ENCODE data around the gene ABHD5. TPM values are rescaled to one million over a fixed set of nuclear protein-coding genes. Genes with fewer than 3 reads are reported as not detected.
A peak's percentile ranks its signal among the peaks of the same experiment; 100 is the strongest.

ABHD5 gene
- total and polyA plus RNA-seq, 2 of the 13 experiments (the other 11 are each of a cell fraction or from before 2014, with no cell fraction given) = 4.5 to 13.3 TPM

DNA sequence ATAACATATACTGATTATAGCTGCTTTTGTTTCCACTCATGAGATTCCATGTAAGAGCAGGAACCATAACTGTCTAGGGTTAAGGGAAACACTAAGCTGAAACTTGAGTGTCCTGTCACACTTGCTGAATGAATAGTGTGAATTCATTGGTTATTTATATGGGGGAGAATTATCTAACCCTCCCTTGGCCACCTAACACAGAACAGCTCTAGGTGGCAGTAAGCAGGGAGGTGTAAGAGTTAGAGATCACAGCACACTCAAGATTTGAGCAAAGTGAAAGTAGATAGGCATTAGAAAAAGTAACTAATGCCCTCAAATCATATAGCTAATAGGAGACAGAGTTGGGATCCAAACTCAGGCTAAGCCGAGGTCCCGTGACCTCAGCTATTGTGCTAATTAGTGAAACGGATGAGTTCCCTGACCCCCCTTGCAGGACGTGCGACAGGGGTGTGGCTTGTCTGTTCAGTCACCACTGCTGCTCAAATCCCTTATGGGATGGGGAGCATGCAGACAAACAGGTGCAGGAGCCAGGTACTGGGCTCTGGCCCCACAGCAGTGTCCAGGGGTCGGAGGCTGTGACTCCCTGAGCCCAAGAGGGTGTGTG, 41.3 kb upstream of the ABHD5 start:
- no TSS peak for BruUV-seq (replicated peaks)
- CTCF ChIA-PET (ENCODE audit: low intra/inter-chr PET ratio, low total read pairs) = no interaction called here
- no peak for TF ChIP-seq ZNF891 (CRISPR knock-in tag; IDR thresholded peaks at IDR 0.05)
- TF ChIP-seq, protein P1, sequence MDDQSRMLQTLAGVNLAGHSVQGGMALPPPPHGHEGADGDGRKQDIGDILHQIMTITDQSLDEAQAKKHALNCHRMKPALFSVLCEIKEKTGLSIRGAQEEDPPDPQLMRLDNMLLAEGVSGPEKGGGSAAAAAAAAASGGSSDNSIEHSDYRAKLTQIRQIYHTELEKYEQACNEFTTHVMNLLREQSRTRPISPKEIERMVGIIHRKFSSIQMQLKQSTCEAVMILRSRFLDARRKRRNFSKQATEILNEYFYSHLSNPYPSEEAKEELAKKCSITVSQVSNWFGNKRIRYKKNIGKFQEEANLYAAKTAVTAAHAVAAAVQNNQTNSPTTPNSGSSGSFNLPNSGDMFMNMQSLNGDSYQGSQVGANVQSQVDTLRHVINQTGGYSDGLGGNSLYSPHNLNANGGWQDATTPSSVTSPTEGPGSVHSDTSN (CRISPR knock-in tag; IDR thresholded peaks at IDR 0.05; ENCODE audit: borderline replicate concordance) = no peak
- TF ChIP-seq, protein P2, sequence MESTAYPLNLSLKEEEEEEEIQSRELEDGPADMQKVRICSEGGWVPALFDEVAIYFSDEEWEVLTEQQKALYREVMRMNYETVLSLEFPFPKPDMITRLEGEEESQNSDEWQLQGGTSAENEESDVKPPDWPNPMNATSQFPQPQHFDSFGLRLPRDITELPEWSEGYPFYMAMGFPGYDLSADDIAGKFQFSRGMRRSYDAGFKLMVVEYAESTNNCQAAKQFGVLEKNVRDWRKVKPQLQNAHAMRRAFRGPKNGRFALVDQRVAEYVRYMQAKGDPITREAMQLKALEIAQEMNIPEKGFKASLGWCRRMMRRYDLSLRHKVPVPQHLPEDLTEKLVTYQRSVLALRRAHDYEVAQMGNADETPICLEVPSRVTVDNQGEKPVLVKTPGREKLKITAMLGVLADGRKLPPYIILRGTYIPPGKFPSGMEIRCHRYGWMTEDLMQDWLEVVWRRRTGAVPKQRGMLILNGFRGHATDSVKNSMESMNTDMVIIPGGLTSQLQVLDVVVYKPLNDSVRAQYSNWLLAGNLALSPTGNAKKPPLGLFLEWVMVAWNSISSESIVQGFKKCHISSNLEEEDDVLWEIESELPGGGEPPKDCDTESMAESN (CRISPR knock-in tag; conservative IDR thresholded peaks at IDR 0.05) = no peak
- TF ChIP-seq ZFP37 (CRISPR knock-in tag; IDR thresholded peaks at IDR 0.05; ENCODE audit: borderline replicate concordance) = no peak
- TF ChIP-seq TOPORS (CRISPR knock-in tag; IDR thresholded peaks at IDR 0.05) = no peak
- TF ChIP-seq MED1 (CRISPR knock-in tag; IDR thresholded peaks at IDR 0.05) = no peak
- TF ChIP-seq, protein P3, sequence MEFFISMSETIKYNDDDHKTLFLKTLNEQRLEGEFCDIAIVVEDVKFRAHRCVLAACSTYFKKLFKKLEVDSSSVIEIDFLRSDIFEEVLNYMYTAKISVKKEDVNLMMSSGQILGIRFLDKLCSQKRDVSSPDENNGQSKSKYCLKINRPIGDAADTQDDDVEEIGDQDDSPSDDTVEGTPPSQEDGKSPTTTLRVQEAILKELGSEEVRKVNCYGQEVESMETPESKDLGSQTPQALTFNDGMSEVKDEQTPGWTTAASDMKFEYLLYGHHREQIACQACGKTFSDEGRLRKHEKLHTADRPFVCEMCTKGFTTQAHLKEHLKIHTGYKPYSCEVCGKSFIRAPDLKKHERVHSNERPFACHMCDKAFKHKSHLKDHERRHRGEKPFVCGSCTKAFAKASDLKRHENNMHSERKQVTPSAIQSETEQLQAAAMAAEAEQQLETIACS (CRISPR knock-in tag; IDR thresholded peaks at IDR 0.05) = no peak
- TF ChIP-seq ZSCAN20 (CRISPR knock-in tag; IDR thresholded peaks at IDR 0.05; ENCODE audit: borderline replicate concordance) = no peak
- H3K27ac ChIP-seq (ENCODE audit: extremely low read length, insufficient read depth, low read length) = no peak overlapping the region
- H3K9ac ChIP-seq (ENCODE audit: insufficient read depth, low read depth, low read length) = no peak overlapping the region
- peak overlapping the region; percentile 73 for H3K4me2 ChIP-seq (ENCODE audit: low read depth, low read length)
- in situ Hi-C loops (cut with HindIII; ENCODE audit: extremely low pct_ligation_motif_present, low pct_unique_long_range_greater_than_20kb) = no loop called here
- no peak for DNase-seq (ENCODE audit: low spot score)
- no peaks in the 10 kb centered on the region for H3K27me3 ChIP-seq (ENCODE audit: control insufficient read depth in 1 of 2, insufficient read depth in 2 of 2, low read length in 2 of 2)
- H3K9me3 ChIP-seq (ENCODE audit: low read length) = no peaks in the 10 kb centered on the region
- intact Hi-C loops (cut with micrococcal nuclease; ENCODE audit: unreplicated experiment) = no loop called here
- H3K79me2 ChIP-seq (ENCODE audit: insufficient read depth, low read length) = no peaks in the 10 kb centered on the region
- FAIRE-seq = no peak
- POLR2A ChIA-PET = no interaction called here
- H2AFZ ChIP-seq (ENCODE audit: low read length) = peak overlapping the region; percentile 54
- no peaks in the 10 kb centered on the region for H3K36me3 ChIP-seq (replicated peaks in 1 of 2; ENCODE audit: control insufficient read depth in 1 of 2, insufficient read depth in 2 of 2, low read length in 2 of 2)
- WGBS (ENCODE audit: low lambda C conversion rate) = 17% methylated on average over 5 of the region's 6 CpGs
- H3K4me1 ChIP-seq (ENCODE audit: insufficient read depth, low read length) = peaks cover 14% of the 10 kb centered on the region; the same call in 1 of the 2 replicates
- H3K4me3 ChIP-seq (replicated peaks in 1 of 3; ENCODE audit: insufficient read depth in 1 of 3, low read depth in 2 of 3, low read length in 3 of 3) = peak overlapping the region; percentile 18 to 61 (median 21); a peak in 3 of 6 replicates
- peak; percentile 66 for ATAC-seq
- no peaks in the 10 kb centered on the region for H4K20me1 ChIP-seq (ENCODE audit: insufficient read depth, low read length)

All from HepG2 (cell line).